IPS DF 6.9 (cell line): ENCODE measurements around the gene CDH23.

Experiments used
- DNase-seq: peaks from one replicate; pipeline ENCODE4 v3.0.0-alpha.2; 2013; ENCODE audit warnings: low read depth, low spot score
- H3K27ac ChIP-seq: one replicate; pipeline ENCODE4 v1.5.1; 2013; ENCODE audit warnings: low read length, control low read depth
- H3K27me3 ChIP-seq: 2 replicates; pipeline ENCODE4 v1.6.1; 2013; ENCODE audit warnings: mild to moderate bottlenecking, low read length; ENCODE audit not compliant: control insufficient read depth, insufficient read depth
- H3K36me3 ChIP-seq: 2 replicates; pipeline ENCODE4 v1.6.1; 2013; ENCODE audit warnings: low read length; ENCODE audit not compliant: control insufficient read depth, insufficient read depth
- H3K4me1 ChIP-seq: 2 replicates; pipeline ENCODE4 v1.6.1; 2013; ENCODE audit warnings: low read length; ENCODE audit not compliant: control insufficient read depth, insufficient read depth
- H3K4me3 ChIP-seq: 2 replicates; pipeline ENCODE4 v1.5.1; 2013; ENCODE audit warnings: mild to moderate bottlenecking, low read length
- H3K9me3 ChIP-seq: 2 replicates; pipeline ENCODE4 v1.6.1; 2013; ENCODE audit warnings: low read length, inconsistent platforms; ENCODE audit not compliant: control insufficient read depth, insufficient read depth
- WGBS: extraction: QIAGEN DNeasy Blood & Tissue Kit; methylation state at CpG from one replicate; pipeline ENCODE4 v1.1.7; 2013; ENCODE audit warnings: mixed read lengths, missing lambda C conversion rate; ENCODE audit not compliant: insufficient read length, insufficient coverage; 5-methylcytosine and 5-hydroxymethylcytosine counted together

The CDH23 gene

DNA sequence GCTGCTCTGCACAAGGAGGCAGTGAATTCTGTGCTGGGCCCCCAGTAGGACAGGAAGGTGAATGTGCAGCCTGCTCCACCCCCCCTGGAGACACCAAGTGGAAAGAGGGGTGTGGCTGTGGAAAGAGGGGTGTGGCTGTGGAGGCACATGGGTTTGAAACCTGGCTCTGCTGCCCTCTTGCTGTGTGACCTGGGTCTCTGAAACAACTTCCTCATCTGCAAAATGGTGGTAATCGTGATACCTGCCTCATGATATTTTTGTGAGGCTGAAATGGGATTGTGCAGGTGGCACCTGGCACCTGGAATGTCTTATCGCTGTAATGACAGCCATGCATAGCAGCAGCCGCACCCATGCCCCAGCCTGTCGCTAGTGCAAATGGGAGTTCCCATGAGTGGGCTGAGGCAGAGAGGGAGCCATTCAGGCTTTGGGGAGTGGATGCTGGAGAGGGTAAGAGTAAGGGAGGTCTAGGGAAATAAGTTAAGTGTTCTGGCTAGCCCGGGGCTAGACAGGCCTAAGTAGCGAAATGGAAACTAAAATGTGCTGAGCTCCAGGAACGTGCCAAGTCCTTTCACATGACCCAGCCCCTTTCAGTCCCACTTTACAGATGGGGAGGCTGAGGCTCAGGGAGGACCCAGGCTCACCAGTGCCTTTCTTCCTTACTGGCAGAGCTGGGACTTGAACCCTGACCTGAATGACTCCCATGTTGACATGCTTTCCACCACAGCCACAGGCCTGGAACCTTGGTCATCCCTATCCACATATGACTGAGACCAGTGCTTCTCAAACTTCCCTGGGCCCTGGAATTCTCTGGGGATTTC lies 287.8 kb downstream of the CDH23 start:
- no CpG with 5 or more reads among the region's 7 CpGs for WGBS
- Histone ChIP-seq H3K27me3 (no peaks in the 10 kb centered on the region), H3K4me3 (no peak overlapping the region), H3K9me3 (no peaks in the 10 kb centered on the region), H3K27ac (no peak overlapping the region), H3K36me3 (no peaks in the 10 kb centered on the region), H3K4me1 (peaks cover 5% of the 10 kb centered on the region; the same call in 1 of the 2 replicates)
- no peak for DNase-seq

DNA sequence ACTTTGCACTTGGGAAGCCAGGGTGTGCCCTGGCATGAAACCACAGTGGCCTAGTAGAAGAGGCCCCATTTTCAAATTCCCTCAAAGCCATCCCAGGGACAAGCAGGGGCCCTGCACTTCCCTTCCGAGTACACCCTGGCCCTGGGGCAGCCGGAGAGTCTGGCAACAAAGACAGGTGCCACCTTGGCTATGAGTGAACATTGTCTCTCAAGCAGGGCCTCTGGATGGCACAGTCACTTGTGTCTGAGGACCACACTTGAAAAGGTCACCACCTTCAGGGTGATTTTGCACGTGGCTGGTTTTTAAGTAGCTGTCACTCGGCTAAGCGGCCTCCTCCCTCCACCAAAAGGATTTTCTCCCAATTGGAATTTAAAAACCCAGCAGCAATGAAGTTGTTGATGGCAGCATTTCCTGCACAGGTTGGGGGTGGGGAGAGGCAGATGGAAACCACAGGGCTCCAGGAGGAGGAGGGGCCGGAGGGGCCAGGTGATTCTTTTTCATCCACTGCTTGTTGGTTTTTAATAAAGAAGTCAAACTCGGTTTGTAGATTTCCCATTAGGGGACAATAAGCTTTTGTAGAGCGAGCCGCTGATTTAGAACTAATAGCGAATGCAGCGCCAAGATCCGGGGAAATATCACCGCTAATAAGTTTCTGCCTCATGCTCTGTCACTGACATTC lies 289.0 kb downstream of the CDH23 start:
- no peak overlapping the region for H3K27ac ChIP-seq
- no peak overlapping the region for H3K4me3 ChIP-seq
- H3K36me3 ChIP-seq = no peaks in the 10 kb centered on the region
- no peak for DNase-seq
- no peaks in the 10 kb centered on the region for H3K9me3 ChIP-seq
- no CpG with 5 or more reads among the region's 13 CpGs for WGBS
- H3K27me3 ChIP-seq = no peaks in the 10 kb centered on the region
- H3K4me1 ChIP-seq = peaks cover 5% of the 10 kb centered on the region; the same call in 1 of the 2 replicates

DNA sequence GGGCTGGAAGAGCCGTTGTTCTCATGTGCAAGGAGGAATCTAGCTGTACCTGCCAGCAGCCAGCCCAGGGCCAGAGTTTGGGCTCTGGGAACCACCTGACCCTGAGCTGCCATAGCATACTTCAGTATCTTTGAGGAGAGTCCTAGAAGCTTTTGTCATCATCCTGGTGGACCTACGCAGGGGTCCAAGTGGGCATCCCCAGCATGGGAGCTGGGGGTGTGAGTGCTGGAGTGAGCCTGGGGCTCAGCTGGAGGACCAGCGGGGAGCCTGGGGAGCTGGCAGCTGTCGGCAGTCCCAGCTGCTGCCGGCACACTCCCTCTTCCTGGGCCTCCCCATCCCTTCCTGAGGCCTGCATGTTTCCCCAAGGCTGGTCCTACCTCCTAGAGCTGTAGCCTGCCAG lies 290.4 kb downstream of the CDH23 start:
- no peak overlapping the region for H3K4me3 ChIP-seq
- no peaks in the 10 kb centered on the region for H3K36me3 ChIP-seq
- no peak for DNase-seq
- H3K27me3 ChIP-seq = no peaks in the 10 kb centered on the region
- WGBS = no CpG with 5 or more reads among the region's 5 CpGs
- H3K9me3 ChIP-seq = no peaks in the 10 kb centered on the region
- H3K4me1 ChIP-seq = peaks cover 5% of the 10 kb centered on the region; the same call in 1 of the 2 replicates
- H3K27ac ChIP-seq = no peak overlapping the region

DNA sequence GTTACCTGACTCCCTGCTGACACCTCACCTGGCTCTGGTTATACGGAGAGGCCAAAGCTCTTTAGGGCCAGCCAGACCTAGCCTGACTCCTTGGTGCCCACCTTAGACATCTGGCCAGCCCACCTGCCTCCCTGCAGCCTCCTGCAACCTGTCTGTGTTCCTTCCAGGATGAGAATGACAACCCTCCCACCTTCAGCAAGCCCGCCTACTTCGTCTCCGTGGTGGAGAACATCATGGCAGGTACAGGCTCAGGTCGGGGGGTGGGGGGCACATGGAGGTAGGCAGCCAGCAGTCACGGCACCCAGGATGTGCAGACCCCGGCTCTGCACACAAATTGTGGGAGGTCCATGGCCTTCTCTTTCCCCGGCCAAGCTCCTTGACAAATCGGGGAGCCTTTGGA lies 290.8 kb downstream of the CDH23 start:
- no peak overlapping the region for H3K27ac ChIP-seq
- WGBS = no CpG with 5 or more reads among the region's 9 CpGs

DNA sequence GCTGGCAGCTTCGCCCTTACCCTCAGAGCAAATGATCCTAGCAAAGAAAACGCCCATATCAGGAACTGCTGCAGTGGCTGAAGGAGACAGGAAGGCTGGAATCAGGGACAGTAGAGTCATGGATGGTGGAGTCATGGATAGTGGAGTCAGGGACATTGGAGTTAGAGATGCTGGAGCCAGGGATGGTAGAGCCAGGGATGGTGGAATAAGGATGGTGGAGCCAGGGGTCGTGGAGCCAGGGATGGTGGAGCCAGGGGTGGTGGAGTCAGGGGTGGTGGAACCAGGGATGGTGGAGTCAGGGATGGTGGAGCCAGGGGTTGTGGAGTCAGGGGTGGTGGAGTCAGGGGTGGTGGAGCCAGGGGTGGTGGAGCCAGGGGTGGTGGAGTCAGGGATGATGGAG lies 291.5 kb downstream of the CDH23 start:
- WGBS = no CpG with 5 or more reads among the region's 3 CpGs
- no peak overlapping the region for H3K27ac ChIP-seq
- H3K4me3 ChIP-seq = no peak overlapping the region
- no peaks in the 10 kb centered on the region for H3K27me3 ChIP-seq
- no peak for DNase-seq
- no peaks in the 10 kb centered on the region for H3K36me3 ChIP-seq
- peaks cover 5% of the 10 kb centered on the region; the same call in 1 of the 2 replicates for H3K4me1 ChIP-seq
- H3K9me3 ChIP-seq = no peaks in the 10 kb centered on the region

More for the DNA sequence above, 290.8 kb downstream of the CDH23 start:
- Histone ChIP-seq H3K4me3 (no peak overlapping the region), H3K9me3 (no peaks in the 10 kb centered on the region), H3K4me1 (peaks cover 5% of the 10 kb centered on the region; the same call in 1 of the 2 replicates), H3K36me3 (no peaks in the 10 kb centered on the region), H3K27me3 (no peaks in the 10 kb centered on the region)
- no peak for DNase-seq

GRCh38 chr10:71690094-71690720 lies 293.5 kb downstream of the CDH23 start:
- no peak overlapping the region for H3K27ac ChIP-seq
- no peak for DNase-seq
- WGBS = no CpG with 5 or more reads among the region's 13 CpGs
- peaks cover 5% of the 10 kb centered on the region; the same call in 1 of the 2 replicates for H3K4me1 ChIP-seq
- no peaks in the 10 kb centered on the region for H3K27me3 ChIP-seq
- H3K36me3 ChIP-seq = no peaks in the 10 kb centered on the region
- H3K4me3 ChIP-seq = no peak overlapping the region
- H3K9me3 ChIP-seq = no peaks in the 10 kb centered on the region

GRCh38 chr10:71691405-71691804 lies 294.7 kb downstream of the CDH23 start:
- DNase-seq = no peak
- Histone ChIP-seq H3K9me3 (no peaks in the 10 kb centered on the region), H3K4me3 (no peak overlapping the region), H3K4me1 (no peaks in the 10 kb centered on the region), H3K27me3 (no peaks in the 10 kb centered on the region), H3K27ac (no peak overlapping the region), H3K36me3 (no peaks in the 10 kb centered on the region)
- no CpG with 5 or more reads among the region's 2 CpGs for WGBS

- H3K36me3 ChIP-seq = no peaks in the 10 kb centered on the region
- H3K4me1 ChIP-seq = no peaks in the 10 kb centered on the region
- no peaks in the 10 kb centered on the region for H3K9me3 ChIP-seq
- no peak overlapping the region for H3K4me3 ChIP-seq
- no peak overlapping the region for H3K27ac ChIP-seq
- WGBS = no CpG with 5 or more reads among the region's 7 CpGs
- H3K27me3 ChIP-seq = no peaks in the 10 kb centered on the region
- DNase-seq = no peak
Measured at GRCh38 chr10:71692598-71693306, 296.0 kb downstream of the CDH23 start.

DNA sequence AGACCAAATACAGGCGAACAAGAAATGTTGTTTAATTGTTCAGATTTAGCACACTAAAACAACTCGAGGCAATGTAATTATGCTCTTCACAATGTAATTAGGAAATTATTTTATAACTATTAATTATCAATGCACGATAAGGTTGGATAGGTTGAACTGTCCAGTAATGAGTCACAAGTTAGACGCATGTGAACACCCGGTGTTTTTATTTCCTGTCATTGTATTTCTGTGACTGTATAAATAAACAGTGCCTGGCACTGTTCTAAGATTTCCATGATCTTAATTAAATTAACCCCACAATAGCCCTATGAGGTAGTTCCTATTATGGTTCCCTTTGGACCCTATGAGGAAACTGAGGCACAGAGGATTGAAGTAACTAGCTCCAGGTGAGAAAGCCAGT lies 296.7 kb downstream of the CDH23 start:
- Histone ChIP-seq H3K9me3 (no peaks in the 10 kb centered on the region), H3K36me3 (no peaks in the 10 kb centered on the region), H3K27ac (no peak overlapping the region), H3K4me1 (no peaks in the 10 kb centered on the region), H3K4me3 (no peak overlapping the region), H3K27me3 (no peaks in the 10 kb centered on the region)
- no CpG with 5 or more reads among the region's 5 CpGs for WGBS
- DNase-seq = no peak

GRCh38 chr10:71694039-71694501 lies 297.4 kb downstream of the CDH23 start:
- no CpG with 5 or more reads among the region's 18 CpGs for WGBS
- Histone ChIP-seq H3K27ac (no peak overlapping the region), H3K4me3 (no peak overlapping the region), H3K27me3 (no peaks in the 10 kb centered on the region), H3K9me3 (no peaks in the 10 kb centered on the region), H3K36me3 (no peaks in the 10 kb centered on the region), H3K4me1 (no peaks in the 10 kb centered on the region)
- no peak for DNase-seq
